HepG2 (cell line): ENCODE data around the gene HMGCS2. TPM values are rescaled to one million over a fixed set of nuclear protein-coding genes. Genes with fewer than 3 reads are reported as not detected.

ENCODE experiments used
- BCL6 ChIP-seq: IDR thresholded peaks from 2 replicates; pipeline ENCODE4 v1.6.1; 2016; ENCODE audit warnings: missing genetic modification reagents, missing compliant biosample characterization
- E2F5 ChIP-seq: sonication (generic); formaldehyde crosslinking; conservative IDR thresholded peaks from 2 replicates; pipeline ENCODE4 v1.4.0; 2020; ENCODE audit warnings: missing genetic modification reagents
- KIAA2018 ChIP-seq: sonication (generic); formaldehyde crosslinking; IDR thresholded peaks from 2 replicates; pipeline ENCODE4 v1.5.0; 2020; ENCODE audit warnings: mild to moderate bottlenecking, missing genetic modification reagents, borderline replicate concordance
- MATR3 ChIP-seq: sonication (generic); formaldehyde crosslinking; IDR thresholded peaks from 2 replicates; pipeline ENCODE4 v1.4.0; 2020; ENCODE audit warnings: missing genetic modification reagents
- POLR2A ChIP-seq, 2 experiments: IDR thresholded peaks; 2 replicates each; pipeline ENCODE4 v1.6.1; 2011; ENCODE audit warnings: low read depth in 2 of 2, low read length in 2 of 2, mild to moderate bottlenecking in 1 of 2, moderate library complexity in 1 of 2; ENCODE audit not compliant: insufficient read depth in 1 of 2
- STAT5B ChIP-seq: sonication (generic); formaldehyde crosslinking; IDR thresholded peaks from 2 replicates; pipeline ENCODE4 v1.4.0; 2020; ENCODE audit warnings: missing genetic modification reagents
- ZFP36 ChIP-seq: fragments of 150-350 bp; IDR thresholded peaks from 2 replicates; pipeline ENCODE4 v1.6.1; 2018; ENCODE audit warnings: borderline replicate concordance, low read length, low read depth; ENCODE audit not compliant: partially characterized antibody
- ZNF513 ChIP-seq: sonication (generic); formaldehyde crosslinking; conservative IDR thresholded peaks from 2 replicates; pipeline ENCODE4 v1.5.0; 2020; ENCODE audit warnings: missing genetic modification reagents
- polyA plus RNA-seq, 8 experiments: library from polyadenylated mRNA; depleted of rRNA in 3 of 8; stranded (reverse) in 7 of 8; unstranded in 1 of 8; fragments of >200 nt; fragmentation: Illumina TruSeq in 4 of 8; extraction: Trizol in 4 of 8; gene quantifications; 2 replicates each; pipeline versions ENCODE4 v1.2.1 to v1.2.3, GENCODE V29; 2011 to 2016; ENCODE audit warnings: low read depth in 4 of 8, missing spikeins in 1 of 8, mixed read lengths in 1 of 8; ENCODE audit not compliant: insufficient read depth in 1 of 8
- total RNA-seq, 5 experiments: library from RNA; depleted of rRNA; stranded (reverse); fragments of >200 nt; fragmentation: Illumina TruSeq; extraction: Trizol; gene quantifications; 2 replicates each; pipeline ENCODE4 v1.2.3, GENCODE V29; 2016; ENCODE audit warnings: low read depth in 1 of 5

The HMGCS2 gene
- total and polyA plus RNA-seq, 2 of the 13 experiments (the other 11 are each of a cell fraction or from before 2014, with no cell fraction given): 0.44 to 1.5 TPM

GRCh38 chr1:119764220-119764619, 4.5 kb downstream of the HMGCS2 start (continued):
- TF ChIP-seq KIAA2018 (no peak), ZFP36 (no peak), ZNF513 (CRISPR knock-in tag) (no peak), STAT5B (CRISPR knock-in tag) (no peak), POLR2A (IDR thresholded peaks at IDR 0.05; ENCODE audit: insufficient read depth in 1 of 2, low read depth in 2 of 2, low read length in 2 of 2) (no peak), E2F5 (CRISPR knock-in tag) (no peak), MATR3 (no peak), BCL6 (CRISPR knock-in tag) (no peak)
- TF ChIP-seq, all 625 proteins: peak for 0
